ENCODE data around the gene IQCK.

DNA sequence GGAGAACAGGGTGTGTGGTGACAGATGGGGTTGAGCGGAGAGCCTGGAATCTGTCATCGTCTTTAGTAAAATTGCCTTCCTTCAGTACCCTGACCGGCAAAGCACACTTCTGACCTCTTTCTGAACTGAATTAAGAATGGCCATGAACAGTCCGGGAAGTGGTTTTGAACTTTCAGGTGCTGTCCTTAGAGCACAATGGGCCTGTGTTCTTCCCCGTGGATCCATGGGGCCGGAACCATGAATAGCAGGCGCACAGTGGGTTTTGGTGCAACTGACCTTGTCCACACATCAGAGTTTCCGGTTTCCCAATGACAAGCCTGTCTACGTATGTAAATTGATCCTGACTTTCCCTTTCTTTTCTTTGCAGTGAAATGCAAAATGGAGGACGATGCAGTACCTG is 138.0 kb downstream of the IQCK start:
- TF ChIP-seq, protein P1, sequence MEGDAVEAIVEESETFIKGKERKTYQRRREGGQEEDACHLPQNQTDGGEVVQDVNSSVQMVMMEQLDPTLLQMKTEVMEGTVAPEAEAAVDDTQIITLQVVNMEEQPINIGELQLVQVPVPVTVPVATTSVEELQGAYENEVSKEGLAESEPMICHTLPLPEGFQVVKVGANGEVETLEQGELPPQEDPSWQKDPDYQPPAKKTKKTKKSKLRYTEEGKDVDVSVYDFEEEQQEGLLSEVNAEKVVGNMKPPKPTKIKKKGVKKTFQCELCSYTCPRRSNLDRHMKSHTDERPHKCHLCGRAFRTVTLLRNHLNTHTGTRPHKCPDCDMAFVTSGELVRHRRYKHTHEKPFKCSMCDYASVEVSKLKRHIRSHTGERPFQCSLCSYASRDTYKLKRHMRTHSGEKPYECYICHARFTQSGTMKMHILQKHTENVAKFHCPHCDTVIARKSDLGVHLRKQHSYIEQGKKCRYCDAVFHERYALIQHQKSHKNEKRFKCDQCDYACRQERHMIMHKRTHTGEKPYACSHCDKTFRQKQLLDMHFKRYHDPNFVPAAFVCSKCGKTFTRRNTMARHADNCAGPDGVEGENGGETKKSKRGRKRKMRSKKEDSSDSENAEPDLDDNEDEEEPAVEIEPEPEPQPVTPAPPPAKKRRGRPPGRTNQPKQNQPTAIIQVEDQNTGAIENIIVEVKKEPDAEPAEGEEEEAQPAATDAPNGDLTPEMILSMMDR (IDR thresholded peaks at IDR 0.05), result no peak
- no peak for TF ChIP-seq POLR2A (IDR thresholded peaks at IDR 0.05)

All from heart left ventricle (tissue), 13 donors.